ENCODE results near the gene PRDM12.
A peak's percentile ranks its signal among the peaks of the same experiment; 100 is the strongest.

Gene PRDM12

GRCh38 chr9:130712564-130713285, 48.3 kb downstream of the PRDM12 start:
- peak; percentile 95 to 100 (median 98) for DNase-seq
- intact Hi-C loops (cut with DNase I): loop anchor here (10.0 kb wide), 1 partner anchor 52 kb away; no protein-coding TSS in a partner anchor

GRCh38 chr9:130713286-130713960, 49.0 kb downstream of the PRDM12 start:
- DNase-seq: peak in 2 of 10 donors; percentile 24 to 87

GRCh38 chr9:130714586-130715110, 50.3 kb downstream of the PRDM12 start:
- no peak for DNase-seq
- intact Hi-C loops (cut with DNase I): loop anchor here (10.0 kb wide), 1 partner anchor 50 kb away; no protein-coding TSS in a partner anchor

More at GRCh38 chr9:130713286-130713960, 49.0 kb downstream of the PRDM12 start:
- intact Hi-C loops (cut with DNase I): loop anchor here (10.0 kb wide), 1 partner anchor 51 kb away; no protein-coding TSS in a partner anchor

- no peak for DNase-seq
- intact Hi-C loops (cut with DNase I): loop anchor here (10.0 kb wide), 1 partner anchor 50 kb away; no protein-coding TSS in a partner anchor
Observed at GRCh38 chr9:130715270-130715669, 50.9 kb downstream of the PRDM12 start.

- intact Hi-C loops (cut with DNase I): loop anchor here (10.0 kb wide), 1 partner anchor 46 kb away; no protein-coding TSS in a partner anchor
- no peak for DNase-seq
Observed at GRCh38 chr9:130718562-130718961, 54.2 kb downstream of the PRDM12 start.

- intact Hi-C loops (cut with DNase I): no loop called here
- no peak for DNase-seq
Observed at GRCh38 chr9:130720762-130721161, 56.4 kb downstream of the PRDM12 start.

- no peak for DNase-seq
- intact Hi-C loops (cut with DNase I): no loop called here
Observed at GRCh38 chr9:130728721-130729120, 64.3 kb downstream of the PRDM12 start.

GRCh38 chr9:130729145-130729544, 64.8 kb downstream of the PRDM12 start:
- no peak for DNase-seq
- intact Hi-C loops (cut with DNase I): no loop called here

GRCh38 chr9:130731355-130731754, 67.0 kb downstream of the PRDM12 start:
- DNase-seq: no peak

GRCh38 chr9:130732136-130732535, 67.7 kb downstream of the PRDM12 start:
- DNase-seq: no peak
- intact Hi-C loops (cut with DNase I): no loop called here

More at GRCh38 chr9:130731355-130731754, 67.0 kb downstream of the PRDM12 start:
- intact Hi-C loops (cut with DNase I): no loop called here
